GM12873 (cell line): ENCODE data around the gene PVALEF.

ENCODE experiments used
- CTCF ChIP-seq: IDR thresholded peaks from 2 replicates; pipeline ENCODE4 v1.5.1; 2012; ENCODE audit warnings: low read depth, mild to moderate bottlenecking, moderate library complexity, low read length, control low read depth; ENCODE audit not compliant: insufficient read depth; ENCODE audit errors: missing control alignments

Gene PVALEF

DNA sequence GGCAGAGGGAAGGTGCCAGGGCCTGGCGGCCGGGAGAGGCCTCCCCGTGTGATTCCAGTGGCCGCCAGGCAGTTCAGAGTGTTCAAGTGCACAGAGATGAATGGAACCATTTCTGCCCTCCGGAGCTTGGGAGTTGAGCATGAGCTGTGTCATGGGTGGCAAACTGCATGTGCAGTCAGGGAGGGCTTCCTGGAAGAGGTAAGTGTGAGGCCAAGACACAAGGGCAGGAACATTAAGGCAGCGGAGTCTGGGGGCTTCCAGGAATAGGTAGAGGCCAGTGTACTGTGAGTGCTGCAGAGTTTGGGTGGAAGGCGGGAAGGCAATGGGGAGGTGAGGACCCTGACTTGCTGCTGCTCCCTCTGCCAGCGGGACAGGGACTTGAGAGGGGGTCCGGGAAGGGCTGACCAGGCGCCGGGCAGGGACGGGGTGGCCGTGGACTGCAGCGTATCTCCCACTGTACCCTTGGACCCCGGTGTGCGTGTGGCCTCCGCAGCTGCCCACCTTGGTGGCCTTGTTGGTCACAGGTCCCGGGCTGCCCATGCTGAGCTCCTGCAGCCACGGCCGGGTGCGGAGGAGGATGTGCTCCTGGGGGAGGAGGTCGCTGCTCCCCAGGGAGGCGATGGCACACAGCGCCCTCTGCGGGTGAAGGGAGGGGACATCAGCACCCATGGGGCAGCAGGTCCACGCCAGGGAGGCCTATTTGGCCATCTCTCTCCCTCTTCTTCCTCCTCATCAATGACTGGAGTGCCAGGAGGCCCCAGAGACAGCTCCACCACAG lies 64.9 kb downstream of the PVALEF start:
- peak; percentile 49 for TF ChIP-seq CTCF

DNA sequence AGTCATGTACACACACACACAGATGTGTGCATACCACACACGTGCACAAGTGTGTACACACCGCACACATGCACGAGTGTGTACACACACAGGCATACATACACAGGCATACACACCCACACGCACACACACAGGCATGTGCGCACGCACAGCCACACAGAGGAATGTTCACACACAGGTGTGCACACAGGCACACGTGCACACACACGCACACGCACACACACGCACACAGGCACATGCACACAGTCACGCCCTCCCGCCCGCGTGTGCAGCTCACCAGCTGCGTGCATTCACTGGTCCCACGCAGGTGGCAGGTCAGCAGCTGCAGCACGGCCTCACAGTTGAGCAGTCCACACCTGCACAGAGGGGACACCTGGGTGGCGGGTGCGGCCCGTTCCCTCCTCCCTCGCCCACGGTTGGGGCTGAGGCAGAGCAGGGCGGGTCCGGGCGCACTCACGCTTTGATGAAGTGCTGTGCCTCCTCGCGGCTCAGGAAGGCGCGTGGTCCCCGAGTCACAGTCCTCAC lies 65.9 kb downstream of the PVALEF start:
- no peak for TF ChIP-seq CTCF

- TF ChIP-seq CTCF, result no peak
Observed at GRCh38 chr17:81231766-81232581, 66.7 kb downstream of the PVALEF start.
